Stimulated activated CD4-positive, alpha-beta T cell treated with anti-CD3 and anti-CD28 coated beads, Interleukin-12 subunit alpha, Interleukin-12 subunit beta, amount 100 ng/mL, for 4 hours (primary cell): ENCODE results near the gene ZBTB49.
"Not testable (repeated sequence)": the region's sequence is repeated elsewhere in the genome, so short reads cannot be mapped to it uniquely, and the experiment has no call there.

Source experiments
- DNase-seq: peaks from one replicate; pipeline ENCODE4 v3.0.0-alpha.2; 2020

ZBTB49 gene, protein sequence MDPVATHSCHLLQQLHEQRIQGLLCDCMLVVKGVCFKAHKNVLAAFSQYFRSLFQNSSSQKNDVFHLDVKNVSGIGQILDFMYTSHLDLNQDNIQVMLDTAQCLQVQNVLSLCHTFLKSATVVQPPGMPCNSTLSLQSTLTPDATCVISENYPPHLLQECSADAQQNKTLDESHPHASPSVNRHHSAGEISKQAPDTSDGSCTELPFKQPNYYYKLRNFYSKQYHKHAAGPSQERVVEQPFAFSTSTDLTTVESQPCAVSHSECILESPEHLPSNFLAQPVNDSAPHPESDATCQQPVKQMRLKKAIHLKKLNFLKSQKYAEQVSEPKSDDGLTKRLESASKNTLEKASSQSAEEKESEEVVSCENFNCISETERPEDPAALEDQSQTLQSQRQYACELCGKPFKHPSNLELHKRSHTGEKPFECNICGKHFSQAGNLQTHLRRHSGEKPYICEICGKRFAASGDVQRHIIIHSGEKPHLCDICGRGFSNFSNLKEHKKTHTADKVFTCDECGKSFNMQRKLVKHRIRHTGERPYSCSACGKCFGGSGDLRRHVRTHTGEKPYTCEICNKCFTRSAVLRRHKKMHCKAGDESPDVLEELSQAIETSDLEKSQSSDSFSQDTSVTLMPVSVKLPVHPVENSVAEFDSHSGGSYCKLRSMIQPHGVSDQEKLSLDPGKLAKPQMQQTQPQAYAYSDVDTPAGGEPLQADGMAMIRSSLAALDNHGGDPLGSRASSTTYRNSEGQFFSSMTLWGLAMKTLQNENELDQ

DNA sequence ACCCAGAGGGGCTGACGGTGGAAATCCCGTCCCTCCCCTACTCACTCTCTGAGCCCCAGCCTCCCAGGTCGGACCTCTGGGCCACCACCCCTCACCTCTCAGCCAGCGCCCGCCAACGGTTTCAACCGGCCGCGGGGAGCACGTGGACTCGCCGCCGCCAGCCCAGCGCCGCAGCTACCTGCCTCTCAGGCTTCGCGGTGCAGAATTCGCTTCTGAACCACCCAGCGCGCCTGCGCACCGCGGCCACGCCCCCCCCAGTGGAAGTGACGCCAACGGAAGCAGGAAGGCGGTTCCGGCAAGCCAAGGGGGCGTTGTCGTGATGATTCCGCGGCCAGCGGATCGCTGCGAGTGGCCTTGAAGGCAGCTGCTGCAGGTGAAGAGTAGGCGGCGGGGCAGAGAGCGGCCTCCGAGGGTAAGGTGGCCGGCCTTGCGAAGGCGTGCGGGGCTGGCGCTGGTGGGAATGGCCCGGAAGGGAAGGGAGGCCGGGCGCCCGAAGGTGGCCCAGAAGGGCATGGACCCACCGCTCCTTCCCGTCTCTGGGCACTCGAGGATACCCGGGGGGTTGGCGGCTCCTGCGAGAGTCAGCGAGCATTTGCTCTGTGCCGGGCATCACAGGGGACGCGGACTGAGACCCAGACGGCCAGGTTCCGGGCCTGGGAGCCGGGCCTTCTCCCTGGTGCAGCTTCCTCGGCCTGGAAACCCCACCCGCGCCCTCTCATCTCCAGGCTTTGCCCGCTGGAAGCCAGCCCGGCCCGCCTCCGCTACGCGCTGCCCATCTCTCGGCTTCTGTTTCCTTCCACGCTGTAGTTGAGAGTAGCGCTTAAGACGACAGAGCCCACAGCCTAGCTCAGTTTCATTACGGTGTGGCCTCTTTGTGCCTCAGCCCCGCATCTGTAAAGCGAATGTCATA, at the start of gene ZBTB49, which contains the start of gene LYAR:
TSS of gene ZBTB49 (plus strand) at position 311 of the 910 bp plus-strand sequence. CDS start 9,695 bp downstream, outside the sequence.
TSS of gene LYAR (minus strand) at position 214 of the 910 bp plus-strand sequence. CDS start 6,412 bp downstream, outside the sequence.
- DNase-seq: peak; percentile 96

DNA sequence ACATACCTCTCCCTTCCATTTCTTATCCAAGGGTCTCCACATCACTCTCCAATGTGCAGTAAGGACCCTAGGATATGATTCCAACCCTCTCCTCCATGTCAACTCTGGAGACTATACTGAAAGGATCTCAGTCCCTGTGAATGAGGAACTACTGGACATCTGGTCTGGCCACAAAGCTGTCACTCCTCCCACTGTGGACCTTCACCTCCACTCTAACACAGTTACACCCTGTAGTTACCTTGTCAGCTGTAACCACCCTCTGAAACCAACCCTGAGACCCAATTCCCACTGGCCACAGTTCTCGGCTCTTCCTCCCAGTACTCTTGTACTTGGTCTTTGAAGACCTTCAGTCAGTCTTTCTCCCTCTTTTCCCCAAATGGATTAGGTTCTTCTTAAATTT, 44.9 kb upstream of the ZBTB49 start:
- no peak for DNase-seq

DNA sequence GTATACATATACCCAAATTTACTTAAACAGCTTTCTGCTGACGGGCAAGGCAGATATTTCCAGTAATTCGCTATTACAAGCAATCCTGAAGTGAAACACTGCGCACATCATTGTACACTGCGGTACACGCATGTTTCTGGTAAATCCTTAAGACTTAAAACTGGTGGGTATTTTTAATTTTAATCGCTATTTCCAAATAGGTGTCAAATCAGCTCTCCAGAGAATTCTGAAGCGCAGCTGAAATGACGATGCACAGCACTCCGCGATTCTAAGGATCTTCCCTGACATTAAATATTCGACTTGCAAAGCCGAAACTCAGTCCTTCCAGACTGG, 42.4 kb upstream of the ZBTB49 start:
- no peak for DNase-seq

DNA sequence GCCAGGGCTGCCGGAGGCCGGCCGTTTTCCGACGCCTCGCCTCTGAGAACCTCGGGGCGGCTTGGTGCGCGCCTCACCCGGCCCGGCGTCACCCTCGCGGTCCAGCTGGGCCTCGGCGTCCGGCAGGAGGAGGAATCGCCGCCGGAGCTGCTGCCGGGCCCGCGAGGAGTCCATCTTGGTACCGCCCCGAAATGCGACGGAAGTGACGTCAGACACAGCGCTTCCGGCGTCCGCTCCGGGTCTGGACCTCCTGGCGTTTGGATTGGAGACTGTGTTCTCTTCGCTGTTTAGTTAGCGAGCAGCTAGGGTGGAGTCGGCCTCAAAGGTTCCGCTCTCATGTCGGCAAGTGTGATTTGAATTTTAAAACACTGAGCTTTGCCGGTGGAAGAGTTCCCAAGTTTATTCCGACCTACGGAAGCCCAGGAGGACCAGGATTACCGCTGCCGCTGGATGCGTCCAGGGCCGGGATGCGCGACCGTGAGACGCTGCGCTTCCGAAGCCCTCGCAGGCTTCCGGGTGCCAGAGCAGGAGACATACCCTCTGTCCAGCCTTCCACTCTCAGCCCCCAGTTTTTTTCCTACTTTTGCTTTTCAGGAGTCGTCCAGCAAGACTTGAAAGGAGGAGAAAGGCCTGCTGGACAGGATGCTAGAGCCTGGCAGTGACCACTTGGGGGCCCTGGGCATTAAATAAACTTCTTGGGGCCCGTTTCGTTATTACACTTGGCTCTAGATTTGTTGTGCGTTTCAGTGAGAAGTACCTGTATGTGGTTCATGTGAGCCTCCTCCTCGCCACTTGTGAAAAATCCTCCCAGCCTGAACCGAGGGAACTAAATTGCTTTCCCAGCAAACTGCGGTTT, 41.8 kb upstream of the ZBTB49 start, which contains the start of gene TMEM128:
TSS of gene TMEM128 (minus strand) at position 195 of the 856 bp plus-strand sequence. CDS start at position 174, 21 bp downstream.
- DNase-seq: peak; percentile 86

DNA sequence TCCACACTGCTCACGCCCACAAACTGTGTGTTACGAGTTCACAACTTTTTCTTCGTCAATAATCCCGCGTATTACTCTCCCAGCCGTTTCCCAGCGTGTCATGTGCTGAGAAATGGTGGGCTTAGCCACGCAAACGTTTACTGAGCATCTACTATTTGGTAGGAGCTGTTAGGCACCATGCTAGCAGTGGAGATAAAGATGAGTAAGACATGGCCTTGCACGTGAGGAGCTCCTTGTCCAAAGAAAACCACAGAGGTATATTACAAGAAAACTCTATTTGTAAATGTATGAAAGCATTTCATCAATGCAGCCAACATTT, 41.2 kb upstream of the ZBTB49 start:
- DNase-seq: no peak

DNA sequence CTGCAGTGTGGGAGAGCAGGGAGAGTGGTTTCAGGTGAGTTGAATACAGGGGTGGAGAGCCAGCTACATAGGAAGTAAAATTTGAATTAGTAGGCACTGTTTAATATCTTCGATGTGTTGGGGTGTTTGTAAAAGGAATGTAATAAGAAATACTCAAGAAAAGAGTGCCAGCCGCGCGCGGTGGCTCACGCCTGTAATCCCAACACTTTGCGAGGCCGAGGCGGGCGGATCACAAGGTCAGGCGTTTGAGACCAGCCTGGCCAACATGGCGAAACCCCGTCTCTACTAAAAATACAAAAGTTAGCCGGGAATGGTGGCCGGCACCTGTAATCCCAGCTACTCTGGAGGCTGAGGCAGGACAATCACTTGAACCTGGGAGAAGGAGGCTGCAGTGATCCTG, 40.7 kb upstream of the ZBTB49 start:
- DNase-seq: not testable (repeated sequence)

DNA sequence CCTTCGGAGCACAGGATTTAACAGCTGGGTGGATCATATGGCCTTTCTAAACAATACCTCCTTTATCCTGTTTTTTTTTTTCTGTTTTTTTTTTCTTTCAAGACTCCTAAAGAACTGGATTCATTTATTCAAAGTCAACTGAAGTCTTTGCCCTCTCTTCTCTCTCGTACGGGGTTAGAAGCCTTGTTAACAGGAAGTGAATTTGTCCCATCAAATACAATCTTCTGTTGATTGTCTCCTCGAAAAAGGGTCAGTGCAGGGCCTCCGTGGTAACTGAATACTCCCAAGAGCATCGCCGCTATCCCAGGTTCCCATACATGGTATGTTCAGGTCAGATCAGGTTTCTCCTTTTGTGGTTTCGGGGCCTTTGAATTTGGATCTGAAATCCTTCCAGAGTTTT, 40.2 kb upstream of the ZBTB49 start:
- no peak for DNase-seq

DNA sequence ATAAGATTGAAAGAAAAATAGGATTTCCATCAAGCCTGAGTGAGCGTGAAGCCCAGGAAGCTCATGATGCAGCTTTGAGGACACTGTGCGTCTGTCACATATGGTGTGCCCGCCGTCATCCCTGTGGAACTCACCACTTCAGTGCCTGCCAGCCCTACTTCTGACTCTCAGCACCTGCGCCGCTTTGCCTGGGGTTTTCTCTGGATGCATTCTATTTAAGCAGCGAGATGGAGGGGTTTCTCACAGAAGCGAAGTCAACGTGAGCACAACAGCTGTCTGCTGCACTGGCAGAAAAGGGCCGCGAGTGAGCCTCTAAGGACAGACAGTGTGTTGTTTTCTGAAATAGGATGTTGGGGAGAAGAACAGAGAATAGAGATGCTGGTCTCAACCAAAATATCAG, 35.9 kb upstream of the ZBTB49 start:
- DNase-seq: no peak

DNA sequence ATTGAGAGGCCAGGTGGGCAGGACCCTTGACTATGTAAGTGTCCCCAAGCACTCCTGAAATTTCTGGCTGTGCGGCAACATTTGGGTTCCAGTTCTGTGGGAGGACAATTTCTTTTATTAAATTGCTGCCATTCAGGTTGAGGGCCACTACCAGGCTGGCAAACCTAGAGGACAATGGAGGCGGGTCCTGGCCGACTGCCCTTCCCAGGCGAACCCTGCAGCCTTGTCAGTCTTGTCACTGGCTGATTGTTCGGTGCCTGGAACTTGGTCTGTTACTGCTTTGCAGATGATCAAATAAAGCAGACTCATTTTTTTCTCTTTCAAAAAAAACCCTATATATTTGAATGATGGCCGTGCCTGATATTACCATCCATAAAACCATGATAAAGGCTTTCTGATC, 35.4 kb upstream of the ZBTB49 start:
- no peak for DNase-seq

DNA sequence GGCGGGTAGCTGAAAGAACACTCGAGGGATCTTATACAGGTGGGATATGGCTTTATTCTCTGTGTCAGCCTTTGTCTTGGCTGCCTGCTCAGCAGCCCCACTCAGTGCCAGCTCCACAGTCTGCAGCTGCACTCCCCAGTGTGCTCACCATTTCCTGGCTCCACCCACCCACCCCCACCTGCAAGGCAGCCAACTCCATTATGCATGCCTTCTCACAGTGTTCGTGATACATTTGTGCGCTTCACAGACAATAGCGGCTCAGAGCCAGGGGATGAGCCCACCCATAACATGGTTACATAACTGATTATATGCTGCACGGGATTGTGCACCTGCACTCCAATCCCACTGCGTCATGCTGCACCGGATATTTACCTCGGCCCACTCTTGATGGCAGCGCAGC, 33.3 kb upstream of the ZBTB49 start:
- no peak for DNase-seq

DNA sequence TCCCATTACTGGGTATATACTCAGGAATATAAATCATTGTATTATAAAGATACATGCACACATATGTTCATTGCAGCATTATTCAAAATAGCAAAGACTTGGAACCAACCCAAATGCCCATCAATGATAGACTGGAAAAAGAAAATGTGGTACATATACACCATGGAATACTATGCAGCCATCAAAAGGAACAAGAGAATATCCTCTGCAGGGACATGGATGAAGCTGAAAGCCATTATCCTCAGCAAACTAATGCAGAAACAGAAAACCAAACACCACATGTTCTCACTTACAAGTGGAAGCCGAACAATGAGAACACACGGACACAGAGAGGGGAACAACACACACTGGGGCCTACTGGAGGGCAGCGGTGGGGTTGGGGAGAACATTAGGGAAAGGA, 32.3 kb upstream of the ZBTB49 start:
- not testable (repeated sequence) for DNase-seq

DNA sequence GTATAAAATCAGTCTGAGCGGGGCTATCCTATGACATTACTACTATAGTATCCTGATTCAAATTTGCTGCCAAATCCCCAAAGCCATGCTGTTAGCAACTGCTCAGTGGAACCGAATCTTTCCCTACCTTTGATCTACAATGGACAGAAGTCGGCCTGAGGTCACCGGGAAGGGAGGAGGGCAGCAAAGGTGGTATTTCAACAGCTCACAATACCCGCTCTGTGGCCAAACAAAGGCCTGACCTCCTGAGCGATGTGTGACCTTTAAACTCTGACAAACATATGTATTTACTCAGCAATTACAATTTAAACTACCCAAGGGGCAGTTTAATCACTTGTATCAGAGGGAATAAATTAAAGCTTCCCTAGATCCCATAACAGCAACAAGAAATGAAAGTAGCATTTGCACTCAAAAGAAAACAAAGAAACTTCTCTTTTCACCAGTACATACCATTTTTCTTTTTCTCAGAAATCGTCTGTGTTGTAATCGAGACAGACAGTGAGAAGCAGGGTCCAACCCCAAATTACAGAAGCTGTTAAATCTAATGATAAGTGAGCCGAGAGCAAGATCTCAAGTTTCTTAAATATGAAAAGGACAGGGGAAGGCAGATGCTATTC, 30.5 kb upstream of the ZBTB49 start:
- no peak for DNase-seq

DNA sequence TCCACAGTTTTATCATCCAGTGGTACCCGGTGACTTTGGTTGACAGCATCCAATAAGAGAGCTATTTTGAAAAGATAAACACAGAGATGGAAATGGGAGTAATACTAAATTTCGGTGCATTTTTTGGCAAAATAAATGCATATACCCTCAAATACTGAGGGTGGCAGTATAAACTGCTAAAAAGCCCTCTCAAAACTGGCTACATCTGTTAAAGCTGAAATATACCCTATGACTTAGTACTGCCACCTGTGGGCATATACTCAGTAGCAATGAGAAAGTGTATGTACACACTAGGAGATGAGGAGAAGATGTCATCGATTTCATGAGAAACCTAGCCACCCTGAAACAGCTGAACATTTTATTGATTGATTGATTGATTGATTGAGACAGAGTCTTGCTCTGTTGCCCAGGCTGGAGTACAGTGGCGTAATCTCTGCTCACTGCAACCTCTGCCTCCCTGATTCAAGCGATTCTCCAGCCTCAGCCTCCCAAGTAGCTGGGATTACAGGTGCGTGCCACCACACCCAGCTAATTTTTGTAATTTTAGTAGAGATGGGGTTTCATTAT, 29.8 kb upstream of the ZBTB49 start:
- DNase-seq: no peak

DNA sequence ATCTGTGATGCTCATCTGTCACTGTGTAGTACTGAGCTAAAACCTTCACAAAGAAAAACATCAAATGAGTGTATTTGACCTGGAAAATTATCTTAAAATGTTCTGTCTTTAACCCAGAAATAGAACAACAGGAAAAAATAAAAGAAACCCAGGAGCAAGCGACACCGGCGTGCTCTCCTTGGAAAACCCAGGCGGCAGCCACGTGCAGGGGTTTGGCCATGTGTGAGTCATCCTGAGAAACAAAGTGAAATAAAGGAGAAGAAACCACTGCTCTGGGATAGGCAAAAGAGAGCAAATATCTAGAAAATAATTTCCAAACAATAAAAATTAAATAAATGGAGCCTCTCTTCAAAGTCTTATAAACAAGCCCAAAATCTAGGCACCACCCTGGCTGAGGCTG, 22.1 kb upstream of the ZBTB49 start:
- DNase-seq: no peak

DNA sequence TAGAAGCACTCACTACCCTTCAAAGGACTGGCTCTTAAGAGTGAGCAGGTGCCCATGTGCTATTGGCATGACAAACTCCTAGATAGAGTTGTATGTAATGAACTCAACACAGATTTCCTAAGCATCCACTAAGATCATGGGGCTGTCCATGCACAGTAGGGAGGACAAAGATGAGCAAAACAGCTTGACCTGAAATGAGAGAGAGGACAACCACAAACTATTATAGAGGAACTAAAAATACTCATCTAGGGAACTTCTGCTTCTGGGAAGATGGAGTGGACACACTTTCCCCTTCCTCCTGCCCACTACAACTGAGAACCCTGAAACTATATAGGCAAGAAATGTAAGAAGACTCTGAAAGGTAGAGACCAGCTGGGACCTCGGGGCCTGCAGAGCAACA, 21.3 kb upstream of the ZBTB49 start:
- DNase-seq: no peak

DNA sequence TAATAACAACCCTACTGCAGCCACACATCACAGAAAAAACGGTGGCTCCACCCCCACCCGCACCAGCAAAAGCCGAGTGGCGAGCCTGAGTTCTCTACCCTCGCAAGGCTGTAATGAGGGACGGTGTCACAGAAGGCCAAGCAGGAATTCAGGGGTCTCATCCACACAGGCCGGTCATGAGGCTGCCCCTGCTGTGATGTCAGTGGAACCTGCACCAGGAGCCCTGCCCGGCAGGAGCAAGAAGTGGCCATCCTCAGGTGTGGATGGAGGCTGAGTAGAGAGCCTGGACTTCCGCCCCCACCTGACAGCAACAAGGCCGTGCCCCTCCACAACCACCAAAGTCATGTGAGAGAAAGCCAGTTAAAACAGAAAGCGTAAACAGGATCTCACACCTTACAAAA, 20.7 kb upstream of the ZBTB49 start:
- no peak for DNase-seq

DNA sequence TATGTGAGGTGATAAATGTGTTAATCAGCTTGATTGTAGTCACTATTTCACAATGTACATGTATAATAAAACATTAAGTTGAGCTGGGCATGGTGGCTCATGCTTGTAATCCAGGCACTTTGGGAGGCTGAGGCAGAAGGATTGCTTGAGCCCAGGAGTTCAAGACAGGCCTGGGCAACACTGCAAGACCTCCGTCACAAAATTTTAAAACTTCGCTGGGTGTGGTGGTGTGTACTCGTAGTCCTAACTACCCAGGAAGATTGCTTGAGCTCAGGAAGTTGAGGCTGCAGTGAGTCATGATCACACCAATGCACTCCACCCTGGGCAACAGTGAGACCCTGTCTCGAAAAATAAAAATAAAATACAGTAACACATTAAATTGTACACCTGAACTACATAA, 20.2 kb upstream of the ZBTB49 start:
- DNase-seq: no peak

DNA sequence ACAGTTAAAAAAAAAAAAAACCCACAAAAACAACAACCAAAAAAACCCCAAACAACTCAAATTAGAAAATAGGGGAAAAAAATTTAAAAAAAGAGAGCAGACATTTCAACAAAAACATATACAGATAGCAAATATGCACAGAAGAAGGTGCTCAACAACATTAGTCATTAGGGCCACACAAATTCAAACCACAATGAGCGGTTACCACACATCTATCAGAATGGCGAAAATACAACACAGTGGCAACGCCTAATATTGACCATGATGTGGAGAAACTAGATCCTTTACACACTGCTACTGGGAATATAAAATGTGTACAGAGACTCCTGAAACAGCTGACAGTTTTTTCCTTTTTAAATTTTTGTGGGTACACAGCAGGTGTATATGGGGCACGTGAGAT, 19.5 kb upstream of the ZBTB49 start:
- no peak for DNase-seq

DNA sequence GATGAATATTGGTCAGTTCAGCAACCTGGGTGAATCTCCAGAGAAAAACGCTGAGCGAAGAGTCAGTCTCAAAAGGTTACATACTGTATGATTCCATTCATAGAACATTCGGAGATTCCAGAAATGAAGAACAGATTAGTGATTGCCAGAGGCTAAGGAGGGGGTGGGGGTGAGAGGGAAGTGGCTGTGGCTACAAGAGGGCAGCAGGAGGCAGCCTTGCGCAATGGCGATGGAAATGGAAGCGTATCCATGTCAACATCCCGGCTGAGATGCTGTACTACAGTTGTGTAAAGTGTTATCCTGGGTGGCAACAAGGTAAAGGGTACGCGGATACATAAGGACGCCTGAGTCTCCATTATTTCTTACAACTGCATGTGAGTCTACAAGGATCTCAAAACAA, 18.1 kb upstream of the ZBTB49 start:
- DNase-seq: no peak

DNA sequence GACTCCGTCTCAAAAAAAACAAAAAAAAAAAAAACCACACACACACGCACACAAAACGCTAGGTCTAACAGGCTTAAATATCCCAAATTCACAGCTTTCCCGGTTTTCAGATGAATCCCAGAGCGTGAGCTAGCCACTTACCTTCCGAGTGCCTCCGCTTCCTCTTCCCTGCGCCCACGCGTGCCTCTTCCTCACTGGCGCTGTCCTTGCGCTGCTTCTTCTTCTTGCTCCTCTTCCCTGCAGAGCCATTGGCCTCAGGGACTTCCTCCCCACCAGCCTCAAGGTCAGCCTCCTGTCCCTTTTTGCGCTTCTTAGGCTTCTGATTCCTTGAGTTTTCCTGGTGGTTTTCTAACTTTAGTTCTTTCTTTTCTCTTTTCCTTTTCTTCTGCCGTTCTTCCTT, 15.8 kb upstream of the ZBTB49 start:
- DNase-seq: no peak

DNA sequence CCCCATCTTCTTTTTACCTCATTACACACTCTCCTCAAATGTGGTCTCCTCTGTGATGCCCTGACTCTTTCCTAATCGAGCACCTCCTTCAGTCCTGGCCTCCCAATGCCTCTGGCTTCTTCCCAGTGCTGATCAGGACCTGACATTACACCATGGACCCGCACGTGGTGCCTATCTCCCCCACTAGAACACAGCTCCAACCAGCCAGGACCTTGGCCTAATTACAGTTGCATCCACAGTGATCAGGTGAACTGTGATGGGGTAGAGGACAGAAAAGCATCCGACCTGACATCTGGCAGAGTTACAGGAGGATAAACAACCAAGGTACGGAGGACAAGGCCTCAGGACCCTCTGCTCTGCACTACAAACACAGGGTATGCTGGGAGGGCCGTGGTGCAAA, 12.5 kb upstream of the ZBTB49 start:
- DNase-seq: no peak
